ENCODE data around the gene CCDC192. TPM values are rescaled to one million over a fixed set of nuclear protein-coding genes. Genes with fewer than 3 reads are reported as not detected.
"Not testable (repeated sequence)": the region's sequence is repeated elsewhere in the genome, so short reads cannot be mapped to it uniquely, and the experiment has no call there.

CCDC192 gene
- total RNA-seq, 1 donor from 2014 or later, result not detected

GRCh38 chr5:127785098-127785927, 82.1 kb downstream of the CCDC192 start:
- no peak for DNase-seq
- Histone ChIP-seq H3K9me3 (no peaks in the 10 kb centered on the region), H3K27ac (no peak overlapping the region), H3K4me1 (no peaks in the 10 kb centered on the region), H3K4me3 (no peak overlapping the region), H3K27me3 (no peaks in the 10 kb centered on the region), H3K36me3 (no peaks in the 10 kb centered on the region)
- TF ChIP-seq CTCF (IDR thresholded peaks at IDR 0.05), result no peak
- intact Hi-C loops (cut with DNase I), result no loop called here
- no peak for ATAC-seq

GRCh38 chr5:127791439-127791838, 88.2 kb downstream of the CCDC192 start:
- DNase-seq (no peak), ATAC-seq (no peak)
- H3K9me3 ChIP-seq, result peaks cover 5% of the 10 kb centered on the region
- H3K36me3 ChIP-seq, result no peaks in the 10 kb centered on the region
- H3K4me1 ChIP-seq, result no peaks in the 10 kb centered on the region
- no peak for TF ChIP-seq CTCF (IDR thresholded peaks at IDR 0.05)
- no peaks in the 10 kb centered on the region for H3K27me3 ChIP-seq
- intact Hi-C loops (cut with DNase I), result no loop called here
- H3K4me3 ChIP-seq, result no peak overlapping the region
- H3K27ac ChIP-seq, result no peak overlapping the region

GRCh38 chr5:127791908-127792307, 88.7 kb downstream of the CCDC192 start:
- H3K27me3 ChIP-seq; H3K4me1 ChIP-seq; H3K9me3 ChIP-seq; ATAC-seq; H3K36me3 ChIP-seq; DNase-seq; H3K4me3 ChIP-seq; intact Hi-C loops (cut with DNase I); H3K27ac ChIP-seq: not testable (repeated sequence)

GRCh38 chr5:127793052-127793451, 89.9 kb downstream of the CCDC192 start:
- Histone ChIP-seq H3K27me3 (no peaks in the 10 kb centered on the region), H3K36me3 (no peaks in the 10 kb centered on the region), H3K9me3 (peaks cover 5% of the 10 kb centered on the region), H3K4me1 (no peaks in the 10 kb centered on the region), H3K4me3 (no peak overlapping the region), H3K27ac (no peak overlapping the region)
- DNase-seq (no peak), ATAC-seq (no peak)
- intact Hi-C loops (cut with DNase I), result no loop called here
- no peak for TF ChIP-seq CTCF (IDR thresholded peaks at IDR 0.05)

- ATAC-seq, result peak; percentile 55
- no peaks in the 10 kb centered on the region for H3K36me3 ChIP-seq
- peaks cover 5% of the 10 kb centered on the region for H3K9me3 ChIP-seq
- no peak overlapping the region for H3K27ac ChIP-seq
- intact Hi-C loops (cut with DNase I), result no loop called here
- H3K27me3 ChIP-seq, result no peaks in the 10 kb centered on the region
- no peak overlapping the region for H3K4me3 ChIP-seq
- H3K4me1 ChIP-seq, result no peaks in the 10 kb centered on the region
- no peak for DNase-seq
- TF ChIP-seq CTCF (IDR thresholded peaks at IDR 0.05), result no peak
These were observed 90.7 kb downstream of the CCDC192 start for GRCh38 chr5:127793879-127794278.

GRCh38 chr5:127796211-127796610, 93.0 kb downstream of the CCDC192 start:
- intact Hi-C loops (cut with DNase I), result no loop called here
- Histone ChIP-seq H3K36me3 (no peaks in the 10 kb centered on the region), H3K4me1 (no peaks in the 10 kb centered on the region), H3K9me3 (peaks cover 4% of the 10 kb centered on the region), H3K4me3 (no peak overlapping the region), H3K27ac (no peak overlapping the region), H3K27me3 (no peaks in the 10 kb centered on the region)
- ATAC-seq, result no peak
- DNase-seq, result no peak
- no peak for TF ChIP-seq CTCF (IDR thresholded peaks at IDR 0.05)

Data from upper lobe of right lung (tissue), 1 donor.